Thymus (tissue), 11 donors: ENCODE data around the gene PARP8. TPM values are rescaled to one million over a fixed set of nuclear protein-coding genes. Genes with fewer than 3 reads are reported as not detected.
A peak's percentile ranks its signal among the peaks of the same experiment; 100 is the strongest.

Experiments used
- DNase-seq, 9 donors: peaks; one replicate each; pipeline ENCODE4 v3.0.0-alpha.2; 2013; ENCODE audit warnings: low spot score in 9 of 9, low read depth in 6 of 9, missing footprints in 1 of 9
- H3K27ac ChIP-seq, 2 donors: one replicate each; pipeline ENCODE4 v1.5.1; 2013; ENCODE audit warnings: control low read depth in 1 of 2, low read depth in 1 of 2, low read length in 1 of 2, mild to moderate bottlenecking in 1 of 2, moderate library complexity in 1 of 2
- H3K27me3 ChIP-seq, 2 donors: one replicate each; pipeline ENCODE4 v1.5.1; 2013; ENCODE audit warnings: low read length in 1 of 2; ENCODE audit not compliant: control insufficient read depth in 2 of 2, insufficient read depth in 1 of 2
- H3K36me3 ChIP-seq, 2 donors: one replicate each; pipeline ENCODE4 v1.5.1; 2013; ENCODE audit warnings: low read length in 1 of 2, mild to moderate bottlenecking in 1 of 2, moderate library complexity in 1 of 2; ENCODE audit not compliant: control insufficient read depth in 2 of 2, insufficient read depth in 2 of 2
- H3K4me1 ChIP-seq, 2 donors: one replicate each; pipeline ENCODE4 v1.5.1; 2013; ENCODE audit warnings: low read length in 2 of 2; ENCODE audit not compliant: control insufficient read depth in 2 of 2, insufficient read depth in 2 of 2
- H3K4me3 ChIP-seq, 2 donors: one replicate each; pipeline ENCODE4 v1.5.1; 2013; ENCODE audit warnings: low read length in 2 of 2, control low read depth in 1 of 2, mild to moderate bottlenecking in 1 of 2
- H3K9me3 ChIP-seq, 2 donors: one replicate each; pipeline ENCODE4 v1.5.1; 2013; ENCODE audit warnings: low read length in 1 of 2, mild to moderate bottlenecking in 1 of 2; ENCODE audit not compliant: control insufficient read depth in 2 of 2, insufficient read depth in 1 of 2
- WGBS: extraction: QIAGEN DNeasy Blood & Tissue Kit; methylation state at CpG from one replicate; pipeline ENCODE4 v1.1.7; 2013; 5-methylcytosine and 5-hydroxymethylcytosine counted together
- polyA plus RNA-seq: library from polyadenylated mRNA; stranded (reverse); fragments of 200-250 nt; gene quantifications from one replicate; pipeline ENCODE4 v1.2.3, GENCODE V29; 2013
- total RNA-seq: library from RNA; stranded (reverse); fragments of 120-200 nt; gene quantifications from one replicate; pipeline ENCODE4 v1.2.4, GENCODE V29; 2013
- donor health status: healthy.

PARP8 gene
- total and polyA plus RNA-seq, 2 donors: 18.7 to 29.0 TPM

GRCh38 chr5:50873595-50874277 is 207.3 kb downstream of the PARP8 start:
- 52% methylated on average over 2 of the region's 2 CpGs for WGBS
- no peak overlapping the region for H3K27ac ChIP-seq
- no peaks in the 10 kb centered on the region for H3K36me3 ChIP-seq
- H3K4me3 ChIP-seq: no peak overlapping the region
- H3K9me3 ChIP-seq: no peaks in the 10 kb centered on the region
- DNase-seq: no peak
- H3K27me3 ChIP-seq: no peaks in the 10 kb centered on the region
- H3K4me1 ChIP-seq: no peaks in the 10 kb centered on the region

GRCh38 chr5:50874306-50875001 is 208.0 kb downstream of the PARP8 start:
- no peaks in the 10 kb centered on the region for H3K4me1 ChIP-seq
- H3K9me3 ChIP-seq: no peaks in the 10 kb centered on the region

GRCh38 chr5:50875002-50875344 is 208.5 kb downstream of the PARP8 start:
- Histone ChIP-seq H3K36me3 (no peaks in the 10 kb centered on the region), H3K27ac (no peak overlapping the region), H3K4me1 (no peaks in the 10 kb centered on the region), H3K9me3 (no peaks in the 10 kb centered on the region), H3K27me3 (no peaks in the 10 kb centered on the region), H3K4me3 (no peak overlapping the region)
- 94% methylated on average over 1 of the region's 1 CpG for WGBS
- no peak for DNase-seq

More at GRCh38 chr5:50874306-50875001, 208.0 kb downstream of the PARP8 start:
- peak in 1 of 9 donors; percentile 13 for DNase-seq
- H3K4me3 ChIP-seq: no peak overlapping the region
- no peak overlapping the region for H3K27ac ChIP-seq
- no peaks in the 10 kb centered on the region for H3K27me3 ChIP-seq
- no peaks in the 10 kb centered on the region for H3K36me3 ChIP-seq
- 45% methylated on average over 6 of the region's 6 CpGs for WGBS

GRCh38 chr5:50878470-50878869 is 212.0 kb downstream of the PARP8 start:
- H3K9me3 ChIP-seq: no peaks in the 10 kb centered on the region
- no peaks in the 10 kb centered on the region for H3K27me3 ChIP-seq
- DNase-seq: no peak
- no peaks in the 10 kb centered on the region for H3K4me1 ChIP-seq
- H3K27ac ChIP-seq: no peak overlapping the region
- H3K36me3 ChIP-seq: no peaks in the 10 kb centered on the region
- H3K4me3 ChIP-seq: no peak overlapping the region
- WGBS: 93% methylated on average over 2 of the region's 2 CpGs

- 70% methylated on average over 3 of the region's 3 CpGs for WGBS
- H3K4me1 ChIP-seq: no peaks in the 10 kb centered on the region
- no peak for DNase-seq
- no peaks in the 10 kb centered on the region for H3K9me3 ChIP-seq
- no peak overlapping the region for H3K4me3 ChIP-seq
- no peak overlapping the region for H3K27ac ChIP-seq
- no peaks in the 10 kb centered on the region for H3K36me3 ChIP-seq
- H3K27me3 ChIP-seq: no peaks in the 10 kb centered on the region
These were observed 215.0 kb downstream of the PARP8 start for GRCh38 chr5:50881407-50881806.

GRCh38 chr5:50886657-50887345 is 220.4 kb downstream of the PARP8 start:
- no peak for DNase-seq
- Histone ChIP-seq H3K9me3 (no peaks in the 10 kb centered on the region), H3K4me1 (no peaks in the 10 kb centered on the region), H3K4me3 (no peak overlapping the region), H3K36me3 (no peaks in the 10 kb centered on the region), H3K27me3 (no peaks in the 10 kb centered on the region), H3K27ac (no peak overlapping the region)
- 43% methylated on average over 2 of the region's 2 CpGs for WGBS

- no peak overlapping the region for H3K4me3 ChIP-seq
- no peaks in the 10 kb centered on the region for H3K27me3 ChIP-seq
- 97% methylated on average over 3 of the region's 3 CpGs for WGBS
- no peaks in the 10 kb centered on the region for H3K36me3 ChIP-seq
- no peak overlapping the region for H3K27ac ChIP-seq
- H3K4me1 ChIP-seq: no peaks in the 10 kb centered on the region
- H3K9me3 ChIP-seq: no peaks in the 10 kb centered on the region
- no peak for DNase-seq
These were observed 221.6 kb downstream of the PARP8 start for GRCh38 chr5:50887889-50888633.

GRCh38 chr5:50888751-50889150 is 222.3 kb downstream of the PARP8 start:
- Histone ChIP-seq H3K9me3 (no peaks in the 10 kb centered on the region), H3K36me3 (no peaks in the 10 kb centered on the region), H3K27ac (no peak overlapping the region), H3K4me3 (no peak overlapping the region), H3K27me3 (no peaks in the 10 kb centered on the region), H3K4me1 (no peaks in the 10 kb centered on the region)
- no peak for DNase-seq
- WGBS: 89% methylated on average over 1 of the region's 1 CpG

GRCh38 chr5:50889790-50890189 is 223.4 kb downstream of the PARP8 start:
- DNase-seq: no peak
- Histone ChIP-seq H3K27me3 (no peaks in the 10 kb centered on the region), H3K9me3 (no peaks in the 10 kb centered on the region), H3K4me3 (no peak overlapping the region), H3K4me1 (no peaks in the 10 kb centered on the region), H3K27ac (no peak overlapping the region), H3K36me3 (no peaks in the 10 kb centered on the region)
- 78% methylated on average over 2 of the region's 2 CpGs for WGBS
